ENCODE measurements around the gene RDX.

GRCh38 chr11:110317516-110317932, 21.1 kb upstream of the RDX start:
- TF ChIP-seq CTCF (IDR thresholded peaks at IDR 0.05 in 4 of 5, conservative IDR thresholded peaks at IDR 0.05 in 1 of 5) (no peak), POLR2A (IDR thresholded peaks at IDR 0.05) (no peak)
